Ammon's horn (tissue), 1 donor: ENCODE measurements around the gene WFDC9.
"Not testable (repeated sequence)": the region's sequence is repeated elsewhere in the genome, so short reads cannot be mapped to it uniquely, and the experiment has no call there.

Experiments used
- DNase-seq: peaks from one replicate; pipeline ENCODE4 v3.0.0-alpha.2; 2016; ENCODE audit warnings: low spot score

The WFDC9 gene

DNA sequence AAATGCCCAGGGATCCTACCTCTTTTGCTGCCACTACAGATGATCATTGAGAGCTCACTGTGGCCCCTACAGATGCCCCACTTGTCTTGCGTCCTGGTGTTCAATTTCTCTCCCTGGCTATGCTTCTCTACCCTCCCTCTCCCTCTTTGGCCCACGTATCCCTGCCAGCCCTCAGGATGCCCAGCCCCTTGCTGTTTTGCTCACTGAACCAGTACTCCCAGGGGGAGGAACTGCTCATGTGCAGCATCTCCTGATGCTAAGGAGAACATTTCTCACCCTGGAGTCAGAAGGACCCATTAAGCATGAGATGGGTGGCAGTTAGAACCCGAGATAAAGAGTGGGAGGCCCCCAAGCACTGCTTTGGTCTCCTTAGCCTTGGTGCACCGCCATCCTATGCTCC, at the start of gene WFDC9:
WFDC9 (minus strand) TSS at position 101 of the 400 bp plus-strand sequence. CDS start 21,103 bp downstream, outside the sequence.
- no peak for DNase-seq

GRCh38 chr20:45679650-45680049, 48.6 kb upstream of the WFDC9 start:
- no peak for DNase-seq

DNA sequence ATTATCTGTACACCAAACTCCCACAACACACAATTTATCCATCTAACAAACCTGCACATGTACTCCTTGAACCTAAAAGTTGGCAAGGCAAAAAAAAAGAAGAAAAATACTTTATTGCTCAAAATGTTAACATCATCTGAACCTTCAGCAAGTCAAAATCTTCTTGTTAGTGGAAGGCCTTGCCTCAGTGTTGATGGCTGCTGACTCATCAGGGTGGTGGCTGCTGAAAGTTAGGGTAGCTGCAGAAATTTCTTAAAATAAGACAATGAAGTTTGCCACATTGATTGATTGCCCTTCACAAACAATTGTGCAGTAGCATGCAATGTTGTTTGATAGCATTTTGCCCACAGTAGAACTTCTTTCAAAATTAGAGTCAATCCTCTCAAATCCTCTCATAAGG, 41.7 kb upstream of the WFDC9 start:
- no peak for DNase-seq

- no peak for DNase-seq
Observed at GRCh38 chr20:45670139-45670538, 39.1 kb upstream of the WFDC9 start, which contains the start of gene WFDC11. TSS of gene WFDC11 (minus strand) at chr20:45670239. CDS start at chr20:45650600, 19,639 bp downstream.

GRCh38 chr20:45657038-45657437, 26.0 kb upstream of the WFDC9 start:
- DNase-seq: not testable (repeated sequence)

DNA sequence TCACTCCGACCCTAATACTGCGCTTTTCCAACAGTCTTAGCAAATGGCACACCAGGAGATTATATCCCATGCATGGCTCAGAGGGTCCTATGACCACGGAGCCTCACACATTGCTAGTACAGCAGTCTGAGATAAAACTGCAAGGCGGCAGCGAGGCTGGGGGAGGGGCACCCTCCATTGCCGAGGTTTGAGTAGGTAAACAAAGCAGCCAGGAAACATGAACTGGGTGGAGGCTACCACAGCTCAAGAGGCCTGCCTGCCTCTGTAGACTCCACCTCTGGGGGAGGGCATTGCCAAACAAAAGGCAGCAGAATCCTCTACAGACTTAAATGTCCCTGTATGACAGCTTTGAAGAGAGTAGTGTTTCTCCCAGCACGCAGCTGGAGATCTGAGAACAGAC, 20.6 kb upstream of the WFDC9 start:
- DNase-seq: not testable (repeated sequence)

DNA sequence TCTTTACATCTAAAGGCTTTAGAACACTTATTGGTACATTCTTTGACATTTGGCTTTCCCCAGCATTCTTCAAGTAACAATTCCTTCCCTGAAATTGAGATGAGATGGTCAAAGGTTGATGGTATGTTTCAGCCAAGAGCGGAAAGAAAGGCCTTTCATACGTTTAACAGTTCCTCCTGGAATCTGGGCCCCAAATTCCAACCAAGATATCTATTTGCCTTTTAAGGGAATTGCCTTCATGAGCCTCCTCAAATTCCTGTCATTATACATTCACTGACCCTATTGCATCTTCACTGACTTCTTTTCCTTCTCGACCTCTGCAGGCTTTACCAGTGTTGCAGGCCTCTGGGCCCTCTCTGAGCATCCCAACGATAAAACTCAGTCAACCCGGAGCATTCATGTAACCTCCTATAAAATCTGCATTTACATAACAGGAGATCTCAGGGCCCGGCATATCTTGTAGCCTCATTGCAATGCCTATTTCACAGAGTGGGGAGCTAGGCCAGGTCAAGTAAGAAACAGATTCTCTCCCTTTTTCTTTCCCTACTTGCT, 18.3 kb upstream of the WFDC9 start:
- no peak for DNase-seq

GRCh38 chr20:45647441-45648050, 16.5 kb upstream of the WFDC9 start:
- DNase-seq: no peak

GRCh38 chr20:45646875-45647274, 15.8 kb upstream of the WFDC9 start:
- DNase-seq: no peak

GRCh38 chr20:45645869-45646268, 14.8 kb upstream of the WFDC9 start:
- DNase-seq: not testable (repeated sequence)

- not testable (repeated sequence) for DNase-seq
Observed at GRCh38 chr20:45641076-45641475, 10.0 kb upstream of the WFDC9 start.

- no peak for DNase-seq
Observed at GRCh38 chr20:45639687-45640086, 8.6 kb upstream of the WFDC9 start.

DNA sequence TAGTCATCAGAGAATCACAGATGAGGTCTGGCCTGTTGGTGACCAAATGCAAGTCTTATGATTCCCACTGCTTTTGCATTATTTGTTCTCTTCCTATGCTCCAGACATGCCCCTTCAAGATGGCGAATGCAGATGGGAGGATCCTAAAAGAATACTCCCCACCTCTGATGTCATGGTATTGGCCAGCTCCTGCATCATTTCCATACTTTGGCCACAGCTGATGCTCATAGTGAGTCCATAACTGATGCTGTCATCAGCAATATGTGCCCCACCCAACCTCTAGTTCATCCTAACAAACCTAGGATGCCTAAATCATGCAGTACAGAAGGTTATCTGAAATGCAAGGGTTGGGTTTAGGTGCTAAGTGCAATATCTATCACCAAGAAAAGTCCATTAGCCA, 5.4 kb upstream of the WFDC9 start:
- no peak for DNase-seq

DNA sequence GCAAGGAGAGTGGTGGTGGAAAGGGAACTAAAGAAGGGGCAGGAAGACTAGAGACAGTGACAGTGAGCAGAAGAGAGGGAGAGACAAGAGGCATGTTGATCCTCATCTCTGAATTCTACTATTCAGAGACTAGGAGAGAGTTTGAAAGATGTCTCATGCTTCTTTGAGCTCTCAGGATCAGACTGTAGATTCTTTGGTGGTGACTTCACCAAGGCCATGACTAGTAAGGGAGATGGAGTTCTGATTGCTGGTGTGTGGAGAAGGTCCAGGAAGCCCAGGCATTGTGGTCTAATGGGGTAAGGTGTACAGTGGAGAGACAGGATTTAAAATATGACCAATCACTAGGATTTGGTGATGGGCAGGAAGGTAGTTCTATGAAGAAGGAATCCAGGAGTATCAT, 713 bp downstream of the WFDC9 start:
- DNase-seq: no peak

DNA sequence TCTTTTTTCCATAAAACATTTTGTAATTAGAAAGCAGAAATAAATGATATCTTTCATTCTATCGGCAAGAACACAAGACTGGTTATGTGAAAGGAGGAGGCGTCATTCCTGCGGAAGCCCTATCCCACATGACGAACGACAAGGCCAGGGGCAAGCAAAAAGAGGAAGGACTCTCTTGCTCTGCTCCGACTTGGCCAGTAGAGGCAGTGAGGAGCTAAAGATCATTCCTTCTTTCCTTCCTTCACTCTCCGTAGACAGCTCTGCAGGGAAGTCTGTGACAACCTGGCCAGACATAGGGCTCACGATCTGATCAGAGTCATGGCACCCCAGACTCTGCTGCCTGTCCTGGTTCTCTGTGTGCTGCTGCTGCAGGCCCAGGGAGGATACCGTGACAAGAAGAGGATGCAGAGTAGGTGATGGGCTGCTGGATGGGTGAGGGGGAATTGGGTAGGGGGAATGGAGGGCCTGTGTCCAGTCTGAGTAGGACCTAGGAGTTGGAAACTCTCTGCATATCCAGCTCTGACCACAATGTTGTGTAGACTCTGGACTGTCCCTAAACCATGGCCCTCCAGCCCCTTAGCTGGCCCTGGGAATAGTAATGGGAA, 1.5 kb downstream of the WFDC9 start, which contains the start of gene WFDC10A:
WFDC10A (plus strand) TSS at position 244 of the 605 bp plus-strand sequence; CDS start at position 319, 75 bp downstream.
- DNase-seq: peak; percentile 40

GRCh38 chr20:45626540-45626939, 4.5 kb downstream of the WFDC9 start:
- DNase-seq: no peak

DNA sequence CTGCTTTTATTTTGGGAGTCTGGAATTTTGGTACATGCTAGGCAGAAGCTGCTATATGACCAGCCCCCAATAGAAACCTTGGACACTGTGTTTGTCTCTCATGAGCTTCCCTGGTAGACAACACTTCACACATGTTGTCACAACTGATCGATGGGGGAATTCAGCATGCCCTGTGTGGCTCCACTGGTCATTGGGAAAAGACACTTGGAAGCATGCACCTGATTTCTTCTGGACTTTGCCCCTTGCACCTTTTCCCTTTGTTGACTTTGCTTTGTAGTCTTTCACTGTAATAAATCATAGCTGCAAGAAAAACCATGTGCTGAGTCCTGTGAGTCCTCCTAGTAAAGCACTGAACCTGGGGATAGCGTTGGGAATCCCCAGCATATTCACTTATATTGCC, 9.5 kb downstream of the WFDC9 start:
- no peak for DNase-seq

- DNase-seq: no peak
Observed at GRCh38 chr20:45617591-45617990, 13.5 kb downstream of the WFDC9 start.

- DNase-seq: no peak
Observed at GRCh38 chr20:45612314-45612713, 18.8 kb downstream of the WFDC9 start.

GRCh38 chr20:45611054-45611453, 20.0 kb downstream of the WFDC9 start:
- peak; percentile 4 for DNase-seq

DNA sequence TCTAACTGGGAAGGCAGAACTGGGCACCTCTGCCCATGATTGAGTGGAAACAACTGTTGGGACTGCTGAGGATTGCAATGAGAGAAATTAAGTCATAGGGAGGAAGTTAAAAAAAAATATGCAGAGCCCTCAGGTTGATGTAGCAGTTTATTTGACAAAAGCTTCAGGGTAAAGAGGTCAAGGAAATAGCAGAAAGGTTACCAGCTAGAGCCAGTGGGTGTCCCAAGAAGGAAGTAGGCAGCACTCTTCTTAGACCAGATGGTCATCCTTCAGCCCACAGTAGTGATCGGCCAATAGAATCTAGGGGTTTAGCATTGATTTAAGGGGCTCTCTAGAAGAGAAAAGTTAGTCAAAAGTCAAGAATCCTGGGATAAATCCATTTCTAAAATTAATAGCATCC, 23.3 kb downstream of the WFDC9 start:
- no peak for DNase-seq

- no peak for DNase-seq
Observed at GRCh38 chr20:45595235-45595634, 35.8 kb downstream of the WFDC9 start.

- no peak for DNase-seq
Observed at GRCh38 chr20:45593498-45593897, 37.6 kb downstream of the WFDC9 start.
